K562 (cell line): ENCODE data around the gene ZNF800. TPM values are rescaled to one million over a fixed set of nuclear protein-coding genes. Genes with fewer than 3 reads are reported as not detected.

Experiments
- ETS2 ChIP-seq: IDR thresholded peaks from 2 replicates; pipeline ENCODE4 v1.6.1; 2016; ENCODE audit warnings: borderline replicate concordance, missing genetic modification characterization, mild to moderate bottlenecking, moderate library complexity, missing compliant biosample characterization; ENCODE audit not compliant: poor library complexity, severe bottlenecking
- PHF8 ChIP-seq: fragments of 200-600 bp; sonication (generic); IDR thresholded peaks from 2 replicates; pipeline ENCODE4 v1.6.1; 2012; ENCODE audit warnings: mixed run types, mild to moderate bottlenecking, inconsistent platforms, low read length, moderate library complexity, borderline replicate concordance
- POLR2B ChIP-seq: fragments of 450-650 bp; IDR thresholded peaks from 2 replicates; pipeline ENCODE4 v1.6.1; 2018; ENCODE audit warnings: low read depth; ENCODE audit not compliant: partially characterized antibody
- U2AF2 ChIP-seq: fragments of 200-400 bp; formaldehyde crosslinking; optimal IDR thresholded peaks from 2 replicates; pipeline ENCODE3; 2017; ENCODE audit warnings: low read depth, mild to moderate bottlenecking, low read length
- ZNF584 ChIP-seq: fragments of 200-800 bp; sonication (Bioruptor generic); IDR thresholded peaks from 2 replicates; pipeline ENCODE4 v1.6.1; 2016; ENCODE audit warnings: low read depth, mild to moderate bottlenecking, missing genetic modification characterization, missing compliant biosample characterization
- polyA plus RNA-seq, 8 experiments: library from polyadenylated mRNA; depleted of rRNA in 4 of 8; stranded (reverse) in 5 of 8; unstranded in 3 of 8; fragments of >200 nt; fragmentation: Nextera tagmentation in 2 of 8; fragmentation: Illumina TruSeq in 1 of 8; extraction: Ambion mirVana in 2 of 8; extraction: Trizol in 1 of 8; gene quantifications; 2 replicates each; pipeline versions ENCODE4 v1.2.1 to v1.2.3, GENCODE V29; 2011 to 2014; ENCODE audit warnings: inconsistent platforms in 1 of 8, missing spikeins in 1 of 8
- total RNA-seq, 7 experiments: library from RNA; depleted of rRNA in 6 of 7; stranded (reverse); fragments of >200 nt in 6 of 7; fragmentation: Illumina TruSeq in 2 of 7; extraction: Trizol in 2 of 7; gene quantifications; 2 replicates each; pipeline versions ENCODE4 v1.2.1 to v1.2.3, GENCODE V29; 2011 to 2021; ENCODE audit warnings: low replicate concordance in 1 of 7
- TF ChIP-seq, protein P1 (sequence below), 2 experiments: IDR thresholded peaks; 2 replicates each; pipeline ENCODE4 v1.6.1; 2011; ENCODE audit warnings: borderline replicate concordance in 1 of 2, control low read depth in 1 of 2, low read depth in 1 of 2, low read length in 1 of 2, mild to moderate bottlenecking in 1 of 2, mixed read lengths in 1 of 2, moderate library complexity in 1 of 2; ENCODE audit not compliant: insufficient read depth in 1 of 2, insufficient read length in 1 of 2, poor library complexity in 1 of 2, severe bottlenecking in 1 of 2; ENCODE audit errors: extremely low read depth in 1 of 2
- TF ChIP-seq, protein P2 (sequence below): fragments of 250-450 bp; sonication (Bioruptor Pico); IDR thresholded peaks from 2 replicates; pipeline ENCODE4 v1.4.0; 2020
- TF ChIP-seq, protein P3 (sequence below), 2 experiments: fragments of 450-650 bp in 1 of 2; sonication (generic) in 1 of 2; formaldehyde crosslinking; conservative IDR thresholded peaks; 2 replicates each; pipeline versions ENCODE4 v1.4.0 to v1.8.1; 2020 to 2022; ENCODE audit warnings: mild to moderate bottlenecking in 1 of 2, missing genetic modification reagents in 1 of 2
- TF ChIP-seq, protein P4 (sequence below): fragments of 450-650 bp; IDR thresholded peaks from 2 replicates; pipeline ENCODE4 v1.6.1; 2016; ENCODE audit warnings: mild to moderate bottlenecking, moderate library complexity

ZNF800 gene
- total and polyA plus RNA-seq, 9 of the 15 experiments (the other 6 are each of a cell fraction or from before 2014, with no cell fraction given): 7.5 to 58.3 (median 33.4) TPM

DNA sequence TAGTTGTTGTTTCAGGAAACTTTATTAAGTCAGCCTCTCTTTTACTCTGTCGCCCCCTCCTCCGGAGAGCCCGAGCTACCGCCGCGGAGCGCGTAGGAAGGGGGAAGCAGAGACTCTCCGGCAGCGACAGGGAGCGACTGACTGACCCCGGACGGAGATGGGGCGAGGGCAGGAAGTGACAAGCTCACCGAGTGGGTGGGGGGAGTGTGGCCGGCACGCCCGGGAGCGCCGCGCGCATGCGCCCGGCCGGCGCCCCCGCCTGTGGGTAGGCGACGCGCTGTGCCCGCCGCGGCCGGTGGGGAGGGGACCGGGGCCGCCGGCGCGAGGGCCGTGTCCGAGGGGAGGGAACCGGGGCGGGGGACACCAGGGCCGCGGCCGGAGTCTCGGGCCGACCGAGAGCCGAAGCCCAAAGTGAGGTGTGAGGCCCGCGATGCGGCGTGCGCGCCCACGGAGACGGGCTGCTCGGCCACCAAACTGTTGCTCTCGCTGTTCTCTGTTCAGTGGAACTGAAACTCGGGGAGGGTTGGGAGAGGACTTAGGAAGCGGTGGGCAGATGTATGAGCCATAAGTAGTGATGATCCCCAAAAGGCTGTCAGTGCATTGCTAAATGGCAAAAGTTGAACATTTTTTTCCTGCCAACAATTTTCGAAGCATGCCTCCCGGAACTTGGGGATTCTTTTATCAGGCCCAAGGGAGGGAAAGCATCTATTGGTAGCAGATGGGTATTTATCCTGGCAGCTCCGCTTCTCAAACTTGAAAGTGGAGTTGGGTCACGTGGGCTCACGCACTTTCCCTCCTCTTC, at the start of gene ZNF800 (continued):
- TF ChIP-seq, protein P1, sequence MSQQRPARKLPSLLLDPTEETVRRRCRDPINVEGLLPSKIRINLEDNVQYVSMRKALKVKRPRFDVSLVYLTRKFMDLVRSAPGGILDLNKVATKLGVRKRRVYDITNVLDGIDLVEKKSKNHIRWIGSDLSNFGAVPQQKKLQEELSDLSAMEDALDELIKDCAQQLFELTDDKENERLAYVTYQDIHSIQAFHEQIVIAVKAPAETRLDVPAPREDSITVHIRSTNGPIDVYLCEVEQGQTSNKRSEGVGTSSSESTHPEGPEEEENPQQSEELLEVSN (IDR thresholded peaks at IDR 0.05; ENCODE audit: borderline replicate concordance in 1 of 2, extremely low read depth in 1 of 2, insufficient read depth in 1 of 2, insufficient read length in 1 of 2, low read depth in 1 of 2, low read length in 1 of 2, poor library complexity in 1 of 2, severe bottlenecking in 1 of 2): peak; percentile 80 to 89
- no peak for TF ChIP-seq U2AF2
- peak; percentile 96 for TF ChIP-seq POLR2B
- TF ChIP-seq, protein P2, sequence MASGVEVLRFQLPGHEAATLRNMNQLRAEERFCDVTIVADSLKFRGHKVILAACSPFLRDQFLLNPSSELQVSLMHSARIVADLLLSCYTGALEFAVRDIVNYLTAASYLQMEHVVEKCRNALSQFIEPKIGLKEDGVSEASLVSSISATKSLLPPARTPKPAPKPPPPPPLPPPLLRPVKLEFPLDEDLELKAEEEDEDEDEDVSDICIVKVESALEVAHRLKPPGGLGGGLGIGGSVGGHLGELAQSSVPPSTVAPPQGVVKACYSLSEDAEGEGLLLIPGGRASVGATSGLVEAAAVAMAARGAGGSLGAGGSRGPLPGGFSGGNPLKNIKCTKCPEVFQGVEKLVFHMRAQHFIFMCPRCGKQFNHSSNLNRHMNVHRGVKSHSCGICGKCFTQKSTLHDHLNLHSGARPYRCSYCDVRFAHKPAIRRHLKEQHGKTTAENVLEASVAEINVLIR (CRISPR knock-in tag): peak; percentile 69
- TF ChIP-seq, protein P3, sequence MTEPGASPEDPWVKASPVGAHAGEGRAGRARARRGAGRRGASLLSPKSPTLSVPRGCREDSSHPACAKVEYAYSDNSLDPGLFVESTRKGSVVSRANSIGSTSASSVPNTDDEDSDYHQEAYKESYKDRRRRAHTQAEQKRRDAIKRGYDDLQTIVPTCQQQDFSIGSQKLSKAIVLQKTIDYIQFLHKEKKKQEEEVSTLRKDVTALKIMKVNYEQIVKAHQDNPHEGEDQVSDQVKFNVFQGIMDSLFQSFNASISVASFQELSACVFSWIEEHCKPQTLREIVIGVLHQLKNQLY (CRISPR knock-in tag; conservative IDR thresholded peaks at IDR 0.05): no peak
- TF ChIP-seq, protein P4, sequence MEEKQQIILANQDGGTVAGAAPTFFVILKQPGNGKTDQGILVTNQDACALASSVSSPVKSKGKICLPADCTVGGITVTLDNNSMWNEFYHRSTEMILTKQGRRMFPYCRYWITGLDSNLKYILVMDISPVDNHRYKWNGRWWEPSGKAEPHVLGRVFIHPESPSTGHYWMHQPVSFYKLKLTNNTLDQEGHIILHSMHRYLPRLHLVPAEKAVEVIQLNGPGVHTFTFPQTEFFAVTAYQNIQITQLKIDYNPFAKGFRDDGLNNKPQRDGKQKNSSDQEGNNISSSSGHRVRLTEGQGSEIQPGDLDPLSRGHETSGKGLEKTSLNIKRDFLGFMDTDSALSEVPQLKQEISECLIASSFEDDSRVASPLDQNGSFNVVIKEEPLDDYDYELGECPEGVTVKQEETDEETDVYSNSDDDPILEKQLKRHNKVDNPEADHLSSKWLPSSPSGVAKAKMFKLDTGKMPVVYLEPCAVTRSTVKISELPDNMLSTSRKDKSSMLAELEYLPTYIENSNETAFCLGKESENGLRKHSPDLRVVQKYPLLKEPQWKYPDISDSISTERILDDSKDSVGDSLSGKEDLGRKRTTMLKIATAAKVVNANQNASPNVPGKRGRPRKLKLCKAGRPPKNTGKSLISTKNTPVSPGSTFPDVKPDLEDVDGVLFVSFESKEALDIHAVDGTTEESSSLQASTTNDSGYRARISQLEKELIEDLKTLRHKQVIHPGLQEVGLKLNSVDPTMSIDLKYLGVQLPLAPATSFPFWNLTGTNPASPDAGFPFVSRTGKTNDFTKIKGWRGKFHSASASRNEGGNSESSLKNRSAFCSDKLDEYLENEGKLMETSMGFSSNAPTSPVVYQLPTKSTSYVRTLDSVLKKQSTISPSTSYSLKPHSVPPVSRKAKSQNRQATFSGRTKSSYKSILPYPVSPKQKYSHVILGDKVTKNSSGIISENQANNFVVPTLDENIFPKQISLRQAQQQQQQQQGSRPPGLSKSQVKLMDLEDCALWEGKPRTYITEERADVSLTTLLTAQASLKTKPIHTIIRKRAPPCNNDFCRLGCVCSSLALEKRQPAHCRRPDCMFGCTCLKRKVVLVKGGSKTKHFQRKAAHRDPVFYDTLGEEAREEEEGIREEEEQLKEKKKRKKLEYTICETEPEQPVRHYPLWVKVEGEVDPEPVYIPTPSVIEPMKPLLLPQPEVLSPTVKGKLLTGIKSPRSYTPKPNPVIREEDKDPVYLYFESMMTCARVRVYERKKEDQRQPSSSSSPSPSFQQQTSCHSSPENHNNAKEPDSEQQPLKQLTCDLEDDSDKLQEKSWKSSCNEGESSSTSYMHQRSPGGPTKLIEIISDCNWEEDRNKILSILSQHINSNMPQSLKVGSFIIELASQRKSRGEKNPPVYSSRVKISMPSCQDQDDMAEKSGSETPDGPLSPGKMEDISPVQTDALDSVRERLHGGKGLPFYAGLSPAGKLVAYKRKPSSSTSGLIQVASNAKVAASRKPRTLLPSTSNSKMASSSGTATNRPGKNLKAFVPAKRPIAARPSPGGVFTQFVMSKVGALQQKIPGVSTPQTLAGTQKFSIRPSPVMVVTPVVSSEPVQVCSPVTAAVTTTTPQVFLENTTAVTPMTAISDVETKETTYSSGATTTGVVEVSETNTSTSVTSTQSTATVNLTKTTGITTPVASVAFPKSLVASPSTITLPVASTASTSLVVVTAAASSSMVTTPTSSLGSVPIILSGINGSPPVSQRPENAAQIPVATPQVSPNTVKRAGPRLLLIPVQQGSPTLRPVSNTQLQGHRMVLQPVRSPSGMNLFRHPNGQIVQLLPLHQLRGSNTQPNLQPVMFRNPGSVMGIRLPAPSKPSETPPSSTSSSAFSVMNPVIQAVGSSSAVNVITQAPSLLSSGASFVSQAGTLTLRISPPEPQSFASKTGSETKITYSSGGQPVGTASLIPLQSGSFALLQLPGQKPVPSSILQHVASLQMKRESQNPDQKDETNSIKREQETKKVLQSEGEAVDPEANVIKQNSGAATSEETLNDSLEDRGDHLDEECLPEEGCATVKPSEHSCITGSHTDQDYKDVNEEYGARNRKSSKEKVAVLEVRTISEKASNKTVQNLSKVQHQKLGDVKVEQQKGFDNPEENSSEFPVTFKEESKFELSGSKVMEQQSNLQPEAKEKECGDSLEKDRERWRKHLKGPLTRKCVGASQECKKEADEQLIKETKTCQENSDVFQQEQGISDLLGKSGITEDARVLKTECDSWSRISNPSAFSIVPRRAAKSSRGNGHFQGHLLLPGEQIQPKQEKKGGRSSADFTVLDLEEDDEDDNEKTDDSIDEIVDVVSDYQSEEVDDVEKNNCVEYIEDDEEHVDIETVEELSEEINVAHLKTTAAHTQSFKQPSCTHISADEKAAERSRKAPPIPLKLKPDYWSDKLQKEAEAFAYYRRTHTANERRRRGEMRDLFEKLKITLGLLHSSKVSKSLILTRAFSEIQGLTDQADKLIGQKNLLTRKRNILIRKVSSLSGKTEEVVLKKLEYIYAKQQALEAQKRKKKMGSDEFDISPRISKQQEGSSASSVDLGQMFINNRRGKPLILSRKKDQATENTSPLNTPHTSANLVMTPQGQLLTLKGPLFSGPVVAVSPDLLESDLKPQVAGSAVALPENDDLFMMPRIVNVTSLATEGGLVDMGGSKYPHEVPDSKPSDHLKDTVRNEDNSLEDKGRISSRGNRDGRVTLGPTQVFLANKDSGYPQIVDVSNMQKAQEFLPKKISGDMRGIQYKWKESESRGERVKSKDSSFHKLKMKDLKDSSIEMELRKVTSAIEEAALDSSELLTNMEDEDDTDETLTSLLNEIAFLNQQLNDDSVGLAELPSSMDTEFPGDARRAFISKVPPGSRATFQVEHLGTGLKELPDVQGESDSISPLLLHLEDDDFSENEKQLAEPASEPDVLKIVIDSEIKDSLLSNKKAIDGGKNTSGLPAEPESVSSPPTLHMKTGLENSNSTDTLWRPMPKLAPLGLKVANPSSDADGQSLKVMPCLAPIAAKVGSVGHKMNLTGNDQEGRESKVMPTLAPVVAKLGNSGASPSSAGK: peak; percentile 95
- TF ChIP-seq ZNF584 (CRISPR knock-in tag): peak; percentile 81
- peak; percentile 93 for TF ChIP-seq PHF8
- no peak for TF ChIP-seq ETS2 (tag)
